ENCODE measurements around the gene OR6C65.
"Not testable (repeated sequence)": the region's sequence is repeated elsewhere in the genome, so short reads cannot be mapped to it uniquely, and the experiment has no call there.

DNA sequence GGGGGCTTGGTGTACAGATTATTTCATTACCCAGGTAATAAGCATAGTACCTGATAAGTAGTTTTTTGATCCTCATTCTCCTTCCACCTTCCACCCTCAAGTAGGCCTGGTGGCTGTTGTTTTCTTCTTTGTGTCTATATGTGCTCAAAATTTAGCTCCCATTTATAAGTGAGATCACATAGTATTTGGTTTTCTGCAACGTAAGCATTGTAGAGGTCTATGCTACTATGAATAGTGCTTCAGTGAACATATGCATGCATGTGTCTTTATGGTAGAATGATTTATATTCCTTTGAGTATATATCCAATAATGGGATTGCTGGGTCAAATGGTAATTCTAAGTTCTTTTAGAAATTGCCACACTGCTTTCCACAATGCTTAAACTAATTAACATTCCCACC, 8.8 kb downstream of the OR6C65 start:
- TF ChIP-seq, protein P1, sequence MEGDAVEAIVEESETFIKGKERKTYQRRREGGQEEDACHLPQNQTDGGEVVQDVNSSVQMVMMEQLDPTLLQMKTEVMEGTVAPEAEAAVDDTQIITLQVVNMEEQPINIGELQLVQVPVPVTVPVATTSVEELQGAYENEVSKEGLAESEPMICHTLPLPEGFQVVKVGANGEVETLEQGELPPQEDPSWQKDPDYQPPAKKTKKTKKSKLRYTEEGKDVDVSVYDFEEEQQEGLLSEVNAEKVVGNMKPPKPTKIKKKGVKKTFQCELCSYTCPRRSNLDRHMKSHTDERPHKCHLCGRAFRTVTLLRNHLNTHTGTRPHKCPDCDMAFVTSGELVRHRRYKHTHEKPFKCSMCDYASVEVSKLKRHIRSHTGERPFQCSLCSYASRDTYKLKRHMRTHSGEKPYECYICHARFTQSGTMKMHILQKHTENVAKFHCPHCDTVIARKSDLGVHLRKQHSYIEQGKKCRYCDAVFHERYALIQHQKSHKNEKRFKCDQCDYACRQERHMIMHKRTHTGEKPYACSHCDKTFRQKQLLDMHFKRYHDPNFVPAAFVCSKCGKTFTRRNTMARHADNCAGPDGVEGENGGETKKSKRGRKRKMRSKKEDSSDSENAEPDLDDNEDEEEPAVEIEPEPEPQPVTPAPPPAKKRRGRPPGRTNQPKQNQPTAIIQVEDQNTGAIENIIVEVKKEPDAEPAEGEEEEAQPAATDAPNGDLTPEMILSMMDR (conservative IDR thresholded peaks at IDR 0.05): not testable (repeated sequence)
- not testable (repeated sequence) for TF ChIP-seq ZFX (IDR thresholded peaks at IDR 0.05)

Data from C4-2B (cell line).